DMS 273 treated with DMSO at 0.1 percent for 48 hours (cell line): Measurements from ENCODE around the gene CACNA1A.
"Not testable (repeated sequence)": the region's sequence is repeated elsewhere in the genome, so short reads cannot be mapped to it uniquely, and the experiment has no call there.

Experiments
- DNase-seq: peaks from one replicate; lab custom pipeline; 2025; lab: John Stamatoyannopoulos, UW

CACNA1A gene

GRCh38 chr19:13229246-13229645, 277.0 kb downstream of the CACNA1A start:
- DNase-seq, result no peak

GRCh38 chr19:13228561-13228960, 277.7 kb downstream of the CACNA1A start:
- DNase-seq, result no peak

GRCh38 chr19:13226983-13227382, 279.3 kb downstream of the CACNA1A start:
- no peak for DNase-seq

GRCh38 chr19:13225973-13226865, 280.1 kb downstream of the CACNA1A start:
- DNase-seq, result no peak

- DNase-seq, result no peak
Measured at GRCh38 chr19:13225085-13225484, 281.2 kb downstream of the CACNA1A start.

- no peak for DNase-seq
Measured at GRCh38 chr19:13220847-13221246, 285.4 kb downstream of the CACNA1A start.

- no peak for DNase-seq
Measured at GRCh38 chr19:13215572-13216380, 290.5 kb downstream of the CACNA1A start.

- no peak for DNase-seq
Measured at GRCh38 chr19:13214036-13214730, 292.1 kb downstream of the CACNA1A start.

GRCh38 chr19:13212759-13213330, 293.4 kb downstream of the CACNA1A start:
- DNase-seq, result no peak

GRCh38 chr19:13211426-13212308, 294.6 kb downstream of the CACNA1A start:
- DNase-seq, result no peak

GRCh38 chr19:13210941-13211340, 295.3 kb downstream of the CACNA1A start:
- DNase-seq, result no peak

- no peak for DNase-seq
Measured at GRCh38 chr19:13210339-13210775, 295.9 kb downstream of the CACNA1A start.

- no peak for DNase-seq
Measured at GRCh38 chr19:13209484-13210338, 296.6 kb downstream of the CACNA1A start.

- no peak for DNase-seq
Measured at GRCh38 chr19:13208672-13209483, 297.4 kb downstream of the CACNA1A start.

- no peak for DNase-seq
Measured at GRCh38 chr19:13207846-13208671, 298.2 kb downstream of the CACNA1A start.

GRCh38 chr19:13207237-13207845, 298.9 kb downstream of the CACNA1A start:
- DNase-seq, result no peak

GRCh38 chr19:13206587-13206986, 299.7 kb downstream of the CACNA1A start:
- DNase-seq, result no peak

GRCh38 chr19:13202112-13202511, 304.2 kb downstream of the CACNA1A start:
- not testable (repeated sequence) for DNase-seq
